ENCODE results near the gene DPP4.
"Not testable (repeated sequence)": the region's sequence is repeated elsewhere in the genome, so short reads cannot be mapped to it uniquely, and the experiment has no call there.

Gene DPP4

DNA sequence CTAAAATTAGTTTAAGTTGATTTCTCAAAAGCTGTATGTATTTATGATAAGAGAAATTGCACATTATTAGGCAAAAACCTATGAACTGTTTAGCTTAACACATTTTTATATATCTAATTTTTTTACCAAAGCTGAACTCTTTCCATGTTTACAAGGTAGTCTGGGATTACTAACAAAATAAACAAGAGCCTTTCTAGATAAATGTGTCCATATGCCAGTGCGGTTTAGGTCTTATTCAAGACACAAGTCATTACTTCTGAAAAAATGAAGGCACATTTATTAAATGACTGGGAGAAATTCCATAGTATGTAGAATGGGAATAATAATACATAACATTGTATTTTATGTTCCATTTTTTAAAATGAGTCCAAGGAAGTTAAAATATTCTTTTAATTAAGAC lies 82.0 kb downstream of the DPP4 start:
- Mint-ChIP-seq H3K27me3 (no peaks in the 10 kb centered on the region), H3K4me1 (peaks cover 71% of the 10 kb centered on the region), H3K9me3 (no peaks in the 10 kb centered on the region), H3K36me3 (peaks cover 72% of the 10 kb centered on the region), H3K27ac (peak overlapping the region; percentile 97), H3K4me3 (no peak overlapping the region)
- DNase-seq = no peak
- CTCF ChIA-PET = interaction anchor here (0.9 to 5.5 kb wide), 7 partner anchors 12 to 134 kb away, joined by 3 to 28 read pairs (median 3); no protein-coding TSS in a partner anchor

DNA sequence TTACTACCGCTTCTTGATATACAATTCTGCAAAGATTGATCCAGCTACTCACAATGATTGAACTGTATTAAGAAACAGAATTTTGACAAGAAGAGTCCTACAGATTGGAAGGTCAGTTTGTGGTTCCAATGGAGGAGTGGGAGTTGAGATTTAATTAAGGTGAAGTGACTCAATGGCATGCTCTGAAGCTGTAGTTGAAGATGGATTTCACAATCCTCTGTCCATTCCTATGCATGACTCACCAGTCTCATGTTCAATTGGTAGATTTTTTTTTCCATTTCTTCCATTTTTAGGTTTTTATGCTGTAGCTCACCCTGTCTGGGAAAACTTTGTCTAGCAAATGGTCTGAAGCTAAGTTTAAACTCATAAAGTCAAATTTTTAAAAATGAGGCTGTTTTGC lies 83.3 kb downstream of the DPP4 start:
- Mint-ChIP-seq H3K27me3 (no peaks in the 10 kb centered on the region), H3K4me3 (no peak overlapping the region), H3K9me3 (no peaks in the 10 kb centered on the region), H3K27ac (no peak overlapping the region), H3K4me1 (peaks cover 58% of the 10 kb centered on the region), H3K36me3 (peaks cover 71% of the 10 kb centered on the region)
- CTCF ChIA-PET = interaction anchor here (1.1 to 1.3 kb wide), 2 partner anchors 9 to 13 kb away, joined by 3 to 4 read pairs; no protein-coding TSS in a partner anchor
- DNase-seq = no peak

DNA sequence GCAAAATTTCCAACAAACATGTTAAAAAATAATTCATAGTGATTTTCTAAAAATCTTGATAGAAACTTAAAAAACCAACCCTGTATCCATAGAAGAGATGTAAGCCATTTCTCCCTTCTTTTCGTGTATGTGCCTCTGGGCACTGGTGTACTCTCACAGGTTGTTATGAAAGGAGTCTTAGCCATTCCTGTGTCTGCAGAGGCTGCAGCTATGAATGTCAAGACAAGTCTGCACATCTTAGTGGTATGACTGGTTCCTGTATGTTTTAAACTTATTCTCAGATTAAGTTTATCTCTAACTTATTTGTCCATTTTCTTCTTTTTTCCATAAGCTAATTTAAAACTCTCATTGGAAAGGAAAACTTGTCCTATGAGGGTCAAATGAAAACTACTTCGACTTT lies 84.0 kb downstream of the DPP4 start:
- DNase-seq = no peak
- Mint-ChIP-seq H3K36me3 (peaks cover 64% of the 10 kb centered on the region), H3K9me3 (no peaks in the 10 kb centered on the region), H3K4me3 (no peak overlapping the region), H3K27ac (no peak overlapping the region), H3K4me1 (peaks cover 51% of the 10 kb centered on the region), H3K27me3 (no peaks in the 10 kb centered on the region)
- CTCF ChIA-PET = interaction anchor here (1.3 kb wide), 1 partner anchor 12 kb away, joined by 4 read pairs; no protein-coding TSS in a partner anchor

DNA sequence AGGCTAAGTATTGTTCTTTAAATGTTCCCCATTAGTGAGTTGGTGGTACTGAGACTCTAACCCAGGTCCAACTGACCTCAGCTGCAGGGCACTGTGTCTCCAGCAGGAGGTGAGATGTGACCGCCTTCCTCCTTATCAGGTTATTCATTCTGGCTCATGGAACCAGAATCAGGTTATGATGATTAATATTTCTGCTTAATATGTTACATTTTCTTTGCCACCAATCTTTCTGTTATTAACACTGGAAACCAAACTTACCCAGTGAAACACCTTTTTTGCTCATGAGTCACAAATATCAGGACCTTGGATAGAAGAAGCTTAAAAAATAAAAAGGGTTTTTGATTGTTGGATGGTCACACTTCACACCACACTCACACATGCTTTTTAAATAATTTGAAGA lies 85.4 kb downstream of the DPP4 start:
- CTCF ChIA-PET = interaction anchor here (0.7 to 1.2 kb wide), 2 partner anchors 36 to 42 kb away, joined by 3 read pairs; no protein-coding TSS in a partner anchor
- Mint-ChIP-seq H3K4me3 (no peak overlapping the region), H3K4me1 (peaks cover 39% of the 10 kb centered on the region), H3K27me3 (no peaks in the 10 kb centered on the region), H3K9me3 (no peaks in the 10 kb centered on the region), H3K36me3 (peaks cover 53% of the 10 kb centered on the region), H3K27ac (no peak overlapping the region)
- no peak for DNase-seq

DNA sequence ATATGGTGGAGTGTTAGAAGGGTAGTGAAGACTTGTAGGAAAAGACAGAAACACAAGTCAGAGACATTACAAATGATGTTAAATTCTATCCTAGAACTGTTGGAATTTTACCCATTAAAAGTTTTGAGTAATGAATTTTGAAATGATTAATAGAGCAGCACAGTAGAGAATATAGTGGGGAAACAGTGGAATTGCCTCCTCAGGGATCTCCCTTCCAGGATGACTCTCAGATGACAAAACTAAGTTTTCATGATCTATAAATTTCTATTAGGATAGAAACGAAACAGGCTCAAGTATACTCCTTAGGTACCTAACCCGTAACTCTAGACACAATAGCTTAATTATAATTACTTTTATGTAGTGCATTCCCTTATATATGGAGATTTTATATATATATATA lies 86.7 kb downstream of the DPP4 start:
- Mint-ChIP-seq H3K27me3 (no peaks in the 10 kb centered on the region), H3K36me3 (peaks cover 50% of the 10 kb centered on the region), H3K27ac (no peak overlapping the region), H3K9me3 (peaks cover under 1% of the 10 kb centered on the region), H3K4me1 (peaks cover 37% of the 10 kb centered on the region), H3K4me3 (no peak overlapping the region)
- DNase-seq = no peak
- CTCF ChIA-PET = no interaction called here

DNA sequence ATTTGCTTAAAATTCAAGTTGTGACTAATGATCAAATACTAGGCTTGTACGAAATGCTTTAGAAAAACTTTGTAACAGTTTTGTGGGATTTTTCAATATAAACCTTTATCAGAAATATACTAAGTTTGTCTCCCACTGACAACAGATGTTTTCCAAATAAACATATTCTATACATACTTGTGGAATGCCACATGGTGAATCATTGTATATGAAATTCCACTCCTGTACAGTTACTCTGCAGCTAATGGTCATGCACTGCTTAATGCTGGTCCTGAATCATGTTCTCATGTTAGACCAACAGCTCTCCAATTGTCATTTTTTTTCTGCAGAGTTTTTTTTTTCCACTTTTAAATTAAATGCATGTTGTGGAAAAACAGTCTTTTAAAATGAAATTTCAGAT lies 90.1 kb downstream of the DPP4 start:
- Mint-ChIP-seq H3K27ac (no peak overlapping the region), H3K9me3 (peaks cover 3% of the 10 kb centered on the region), H3K4me3 (no peak overlapping the region), H3K36me3 (peaks cover 46% of the 10 kb centered on the region), H3K4me1 (peaks cover 50% of the 10 kb centered on the region), H3K27me3 (no peaks in the 10 kb centered on the region)
- CTCF ChIA-PET = interaction anchor here (1.0 kb wide), 1 partner anchor 73 kb away, joined by 3 read pairs; no protein-coding TSS in a partner anchor
- DNase-seq = no peak

DNA sequence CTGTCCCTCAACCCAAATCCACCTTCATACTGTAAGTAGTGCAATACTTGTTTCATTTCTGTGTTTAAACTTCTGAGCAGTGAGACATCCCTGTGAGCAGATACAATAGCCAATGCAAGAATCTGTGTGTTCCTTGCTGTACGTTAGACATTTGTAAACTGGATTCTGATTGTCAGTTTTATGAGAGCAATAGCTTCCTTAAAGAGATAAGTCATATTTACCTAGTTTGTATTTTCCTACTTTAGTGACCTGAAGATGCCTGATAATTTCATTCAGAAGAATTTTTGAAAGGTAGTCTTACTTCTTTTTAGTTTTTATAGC lies 90.7 kb downstream of the DPP4 start:
- peaks cover 43% of the 10 kb centered on the region for H3K36me3 Mint-ChIP-seq
- peaks cover 3% of the 10 kb centered on the region for H3K9me3 Mint-ChIP-seq
- H3K4me3 Mint-ChIP-seq = no peak overlapping the region
- no peaks in the 10 kb centered on the region for H3K27me3 Mint-ChIP-seq
- H3K4me1 Mint-ChIP-seq = peaks cover 50% of the 10 kb centered on the region
- CTCF ChIA-PET = interaction anchor here (1.0 kb wide), 1 partner anchor 74 kb away, joined by 3 read pairs; no protein-coding TSS in a partner anchor
- H3K27ac Mint-ChIP-seq = no peak overlapping the region
- DNase-seq = no peak

DNA sequence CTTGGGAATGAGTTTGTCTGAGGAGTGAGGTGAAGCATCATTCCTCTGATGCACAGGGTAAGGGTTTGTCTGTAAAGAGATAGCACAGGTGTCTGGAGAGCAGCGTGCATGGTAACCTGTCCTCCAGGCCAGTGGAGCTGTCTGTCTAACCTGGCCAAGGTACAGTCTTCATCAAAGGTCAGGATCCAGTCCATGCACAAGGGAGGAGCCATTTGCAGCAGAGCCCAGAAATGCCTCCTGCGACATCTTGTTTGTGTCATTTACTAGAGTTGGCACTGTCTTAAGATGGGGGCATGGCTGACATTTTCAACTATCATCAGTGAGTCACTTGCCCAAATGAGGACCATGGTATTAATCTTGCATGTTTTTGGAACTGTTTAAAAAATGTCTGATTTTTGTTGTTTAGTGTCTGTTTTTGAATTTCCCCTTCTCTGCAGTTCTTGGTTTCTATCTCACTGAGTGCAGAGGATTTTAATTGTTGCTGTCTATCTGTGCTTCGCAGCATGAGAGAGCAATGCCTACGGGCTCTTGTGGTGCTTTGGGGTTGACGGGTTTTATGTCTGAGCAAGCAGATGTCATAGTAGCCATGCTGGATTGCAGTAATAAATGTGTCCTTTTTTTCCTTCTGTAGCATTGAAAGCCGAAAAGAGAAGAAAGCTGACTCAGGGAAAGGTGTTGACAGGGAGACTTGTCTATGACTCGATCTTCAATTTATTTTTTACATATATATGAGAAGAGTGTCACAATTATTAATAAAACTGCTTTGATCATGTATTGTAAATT lies 91.3 kb downstream of the DPP4 start:
- Mint-ChIP-seq H3K27me3 (no peaks in the 10 kb centered on the region), H3K4me3 (no peak overlapping the region), H3K4me1 (peaks cover 48% of the 10 kb centered on the region), H3K9me3 (peaks cover 4% of the 10 kb centered on the region), H3K36me3 (peaks cover 39% of the 10 kb centered on the region), H3K27ac (peak overlapping the region; percentile 15)
- CTCF ChIA-PET = interaction anchor here (1.0 kb wide), 1 partner anchor 74 kb away, joined by 3 read pairs; no protein-coding TSS in a partner anchor
- DNase-seq = no peak

DNA sequence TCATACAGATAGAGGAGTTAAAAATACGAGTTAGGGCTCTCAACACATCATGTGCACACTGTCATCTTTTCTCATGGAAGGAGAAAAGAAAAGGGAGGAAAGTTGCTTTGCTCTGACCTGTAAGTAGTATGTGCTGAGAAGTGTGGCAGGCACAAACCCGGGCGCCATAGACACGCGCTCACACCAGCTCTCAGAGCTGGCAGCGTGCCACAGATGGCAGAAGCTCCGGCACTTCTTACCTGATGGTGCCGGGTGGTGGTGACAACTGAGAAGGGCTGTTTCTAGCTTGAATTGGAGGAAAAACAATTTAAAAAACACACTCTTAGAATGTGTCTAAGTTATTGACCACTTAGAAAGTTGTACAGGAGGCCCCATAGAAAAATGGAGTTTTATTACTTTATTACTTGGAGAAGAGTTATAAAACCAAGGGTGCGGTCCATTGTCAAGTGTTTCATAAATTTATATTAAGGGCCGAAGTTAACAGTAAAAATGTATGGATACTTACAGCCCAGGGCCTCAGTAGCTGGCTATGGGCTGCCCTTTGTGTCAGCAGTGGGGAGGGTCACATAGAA lies 92.2 kb downstream of the DPP4 start:
- Mint-ChIP-seq H3K9me3 (peaks cover 7% of the 10 kb centered on the region), H3K4me1 (peaks cover 55% of the 10 kb centered on the region), H3K27ac (no peak overlapping the region), H3K4me3 (no peak overlapping the region), H3K36me3 (peaks cover 38% of the 10 kb centered on the region), H3K27me3 (no peaks in the 10 kb centered on the region)
- CTCF ChIA-PET = interaction anchor here (0.8 to 1.1 kb wide), 2 partner anchors 9 to 15 kb away, joined by 3 read pairs; no protein-coding TSS in a partner anchor
- DNase-seq = no peak

DNA sequence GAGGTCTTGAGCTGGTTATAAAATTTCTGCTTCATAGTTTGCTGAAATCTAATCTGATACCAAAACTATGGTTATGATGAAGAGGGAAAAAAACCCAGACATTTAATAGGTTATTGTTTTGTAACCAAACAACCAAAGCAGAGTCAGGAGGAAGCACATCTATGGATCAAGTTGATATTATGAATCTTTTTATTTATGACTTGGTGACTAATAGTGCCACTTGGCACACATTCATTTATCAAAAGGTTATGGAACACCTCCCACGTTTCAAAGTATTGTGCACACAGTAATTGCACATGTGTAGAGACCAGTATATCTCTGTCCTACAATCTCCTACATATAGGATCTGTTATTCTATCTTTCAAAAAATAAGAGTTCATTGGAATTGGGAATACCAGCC lies 93.0 kb downstream of the DPP4 start:
- Mint-ChIP-seq H3K27ac (no peak overlapping the region), H3K27me3 (no peaks in the 10 kb centered on the region), H3K9me3 (peaks cover 8% of the 10 kb centered on the region), H3K4me1 (peaks cover 59% of the 10 kb centered on the region), H3K4me3 (no peak overlapping the region), H3K36me3 (peaks cover 35% of the 10 kb centered on the region)
- CTCF ChIA-PET = interaction anchor here (0.6 to 1.1 kb wide), 3 partner anchors 10 to 172 kb away, joined by 3 read pairs; no protein-coding TSS in a partner anchor
- no peak for DNase-seq

DNA sequence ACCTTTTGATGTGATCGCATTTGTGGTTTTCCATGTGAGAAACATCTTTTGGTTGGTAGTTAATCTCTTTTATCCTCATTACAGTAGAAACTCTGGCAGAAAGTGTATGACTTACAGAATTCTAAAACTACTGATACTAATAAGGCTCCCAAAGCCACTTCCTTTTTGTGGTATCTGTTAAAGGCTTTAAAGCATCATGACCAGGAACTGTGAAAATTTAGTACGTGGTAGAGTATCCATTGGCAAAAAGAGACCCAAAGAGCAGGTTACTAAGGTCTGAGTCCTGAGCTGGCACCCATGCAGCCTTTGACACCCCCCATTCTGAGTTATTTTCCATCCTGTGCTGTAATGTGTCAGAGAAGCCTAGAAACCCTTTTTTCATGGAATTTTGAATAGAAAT lies 94.5 kb downstream of the DPP4 start:
- Mint-ChIP-seq H3K27ac (no peak overlapping the region), H3K4me3 (no peak overlapping the region), H3K36me3 (peaks cover 39% of the 10 kb centered on the region), H3K27me3 (no peaks in the 10 kb centered on the region), H3K9me3 (peaks cover 14% of the 10 kb centered on the region), H3K4me1 (peaks cover 72% of the 10 kb centered on the region)
- CTCF ChIA-PET = interaction anchor here (1.0 kb wide), 1 partner anchor 12 kb away, joined by 3 read pairs; no protein-coding TSS in a partner anchor
- no peak for DNase-seq

DNA sequence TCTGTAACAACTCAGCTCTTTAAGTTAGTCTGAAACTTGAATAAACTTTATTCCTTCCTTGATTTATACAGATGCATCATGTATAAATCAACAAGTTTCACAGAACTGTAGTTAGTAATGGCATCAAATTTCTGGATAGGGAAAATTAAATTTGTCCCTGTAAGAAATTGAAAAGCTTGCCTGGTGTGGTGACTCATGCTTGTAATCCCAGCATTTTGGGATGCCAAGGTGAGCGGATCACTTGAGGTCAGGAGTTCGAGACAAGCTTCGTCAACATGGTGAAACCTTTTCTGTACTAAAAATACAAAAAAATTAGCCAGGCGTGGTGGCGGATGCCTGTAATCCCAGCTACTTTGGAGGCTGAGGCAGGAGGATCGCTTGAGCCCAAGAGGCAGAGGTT lies 96.1 kb downstream of the DPP4 start:
- H3K4me3 Mint-ChIP-seq, H3K27ac Mint-ChIP-seq, DNase-seq, H3K27me3 Mint-ChIP-seq: not testable (repeated sequence)
- CTCF ChIA-PET = interaction anchor here (0.8 to 1.7 kb wide), 3 partner anchors 13 to 34 kb away, joined by 3 to 4 read pairs (median 4); no protein-coding TSS in a partner anchor
- Mint-ChIP-seq H3K9me3 (peaks cover 15% of the 10 kb centered on the region), H3K4me1 (peaks cover 76% of the 10 kb centered on the region), H3K36me3 (peaks cover 39% of the 10 kb centered on the region)

DNA sequence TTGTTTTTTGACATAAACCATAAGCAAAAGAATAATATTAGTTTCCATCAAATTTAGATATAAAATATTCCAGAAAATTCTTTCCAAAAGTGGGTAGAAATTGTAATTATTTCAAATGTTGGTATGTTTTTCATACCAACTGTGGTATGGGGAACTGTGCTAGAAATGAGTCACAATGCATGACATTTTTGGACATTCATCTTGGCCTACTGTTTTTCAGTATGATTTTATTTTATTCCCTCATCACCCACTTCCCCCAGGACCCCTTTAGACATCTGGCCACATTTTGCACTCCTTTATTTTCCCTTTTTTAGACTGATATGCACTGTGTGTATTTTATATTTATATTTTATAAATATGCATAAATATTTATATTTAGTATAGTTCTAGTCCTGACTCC lies 97.1 kb downstream of the DPP4 start:
- H3K27ac Mint-ChIP-seq = no peak overlapping the region
- CTCF ChIA-PET = interaction anchor here (1.3 kb wide), 1 partner anchor 23 kb away, joined by 4 read pairs; no protein-coding TSS in a partner anchor
- H3K4me1 Mint-ChIP-seq = peaks cover 70% of the 10 kb centered on the region
- peaks cover 34% of the 10 kb centered on the region for H3K36me3 Mint-ChIP-seq
- H3K9me3 Mint-ChIP-seq = peaks cover 16% of the 10 kb centered on the region
- DNase-seq = no peak
- H3K27me3 Mint-ChIP-seq = no peaks in the 10 kb centered on the region
- H3K4me3 Mint-ChIP-seq = no peak overlapping the region

DNA sequence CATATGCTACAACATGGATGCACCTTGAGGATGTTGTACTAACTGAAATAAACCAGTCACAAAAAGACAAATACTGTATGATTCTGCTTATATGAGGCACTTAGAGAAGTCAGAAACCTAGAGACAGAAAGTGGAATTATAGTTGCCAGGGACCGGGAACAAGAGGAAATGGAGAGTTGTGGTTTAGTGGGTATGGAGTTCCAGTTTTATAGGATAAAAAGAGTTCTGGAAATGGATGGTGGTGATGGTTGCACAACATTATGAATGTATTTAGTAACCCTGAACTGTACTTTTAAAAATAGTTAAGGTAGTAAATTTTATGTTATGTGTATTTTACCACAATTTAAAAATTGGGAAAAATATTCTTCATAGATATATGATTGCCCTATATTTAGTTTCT lies 97.7 kb downstream of the DPP4 start:
- Mint-ChIP-seq H3K4me3 (no peak overlapping the region), H3K4me1 (peaks cover 66% of the 10 kb centered on the region), H3K9me3 (peaks cover 17% of the 10 kb centered on the region), H3K27ac (no peak overlapping the region), H3K36me3 (peaks cover 28% of the 10 kb centered on the region), H3K27me3 (no peaks in the 10 kb centered on the region)
- no peak for DNase-seq
- CTCF ChIA-PET = no interaction called here

DNA sequence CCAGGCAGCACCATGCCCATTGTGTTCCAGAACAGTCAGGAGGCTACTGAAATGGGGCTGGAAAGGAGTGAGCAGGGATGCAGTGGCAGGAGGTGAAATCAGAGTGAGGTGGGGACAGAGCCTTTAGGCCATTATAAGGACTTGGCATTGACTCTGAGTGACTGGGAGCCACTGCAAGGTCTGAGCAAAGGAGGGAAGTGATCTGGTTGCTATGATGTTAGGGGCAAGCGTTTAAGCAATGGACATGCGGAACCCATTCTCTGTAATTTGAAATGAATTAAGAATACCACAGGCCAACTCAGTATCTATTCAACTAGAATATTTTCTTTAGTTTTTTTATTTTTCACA lies 98.2 kb downstream of the DPP4 start:
- H3K9me3 Mint-ChIP-seq = peaks cover 20% of the 10 kb centered on the region
- CTCF ChIA-PET = no interaction called here
- no peak for DNase-seq
- H3K4me1 Mint-ChIP-seq = peaks cover 61% of the 10 kb centered on the region
- H3K27me3 Mint-ChIP-seq = no peaks in the 10 kb centered on the region
- peaks cover 28% of the 10 kb centered on the region for H3K36me3 Mint-ChIP-seq
- H3K4me3 Mint-ChIP-seq = no peak overlapping the region
- H3K27ac Mint-ChIP-seq = peak overlapping the region; percentile 72
